ENCODE data around the gene TTLL9.

The TTLL9 gene

DNA sequence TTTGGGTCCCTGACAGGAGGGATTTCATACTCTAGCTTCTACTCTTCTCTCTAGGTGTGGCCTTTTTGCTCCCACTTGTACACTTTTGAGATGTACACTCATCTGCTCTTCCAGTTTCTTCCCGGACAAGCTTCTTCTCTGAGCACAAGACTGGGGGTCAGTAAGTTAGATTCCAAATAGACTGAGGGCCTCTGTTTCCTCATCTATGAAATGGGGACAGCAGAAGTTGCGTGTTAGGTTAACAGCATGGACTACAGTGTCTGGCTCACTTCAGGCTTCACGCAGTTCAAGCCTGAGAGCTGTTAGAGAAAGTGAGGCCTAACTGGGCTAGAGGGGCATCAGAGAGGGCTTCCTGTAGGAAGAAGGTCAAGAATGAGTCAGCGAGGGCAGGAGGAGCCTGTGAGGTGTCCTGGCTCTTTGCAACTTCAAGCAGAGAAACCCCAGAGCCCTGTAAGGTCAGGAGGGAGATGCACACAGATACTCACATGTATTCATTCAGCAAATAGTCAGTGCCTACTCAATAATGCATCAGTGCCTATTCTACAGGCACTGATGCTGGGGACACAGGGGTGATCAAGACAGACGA, 118.1 kb downstream of the TTLL9 start:
- DNase-seq: no peak

DNA sequence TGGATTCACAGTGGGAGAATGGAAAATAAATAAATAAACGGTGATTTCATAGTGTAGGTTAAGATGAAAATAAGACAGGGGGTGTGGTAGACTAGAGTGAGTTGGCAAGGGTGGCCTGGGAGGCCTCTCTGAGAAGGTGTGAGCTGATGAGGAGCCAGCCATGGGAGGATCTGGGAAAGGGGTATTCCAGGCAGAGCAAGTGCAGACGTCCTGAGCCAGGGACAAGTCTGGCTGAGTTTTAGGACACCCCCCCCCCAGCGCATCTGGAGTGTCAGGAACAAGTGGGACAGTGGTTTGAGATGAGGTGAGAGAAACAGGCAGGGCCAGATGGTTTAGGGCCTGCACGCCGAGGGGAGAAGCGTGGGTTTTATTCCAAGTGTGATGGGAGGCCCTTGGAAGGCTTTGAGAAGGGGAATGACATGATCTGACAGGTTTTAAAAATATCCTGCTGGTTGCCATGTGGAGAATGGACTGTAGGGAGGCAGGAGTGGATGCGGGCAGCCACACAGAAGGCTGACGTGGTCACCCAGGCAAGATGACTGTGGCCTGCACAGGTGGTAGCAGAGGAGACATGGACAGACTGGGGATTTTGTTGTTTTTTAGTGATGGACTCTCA, 118.7 kb downstream of the TTLL9 start:
- no peak for DNase-seq

DNA sequence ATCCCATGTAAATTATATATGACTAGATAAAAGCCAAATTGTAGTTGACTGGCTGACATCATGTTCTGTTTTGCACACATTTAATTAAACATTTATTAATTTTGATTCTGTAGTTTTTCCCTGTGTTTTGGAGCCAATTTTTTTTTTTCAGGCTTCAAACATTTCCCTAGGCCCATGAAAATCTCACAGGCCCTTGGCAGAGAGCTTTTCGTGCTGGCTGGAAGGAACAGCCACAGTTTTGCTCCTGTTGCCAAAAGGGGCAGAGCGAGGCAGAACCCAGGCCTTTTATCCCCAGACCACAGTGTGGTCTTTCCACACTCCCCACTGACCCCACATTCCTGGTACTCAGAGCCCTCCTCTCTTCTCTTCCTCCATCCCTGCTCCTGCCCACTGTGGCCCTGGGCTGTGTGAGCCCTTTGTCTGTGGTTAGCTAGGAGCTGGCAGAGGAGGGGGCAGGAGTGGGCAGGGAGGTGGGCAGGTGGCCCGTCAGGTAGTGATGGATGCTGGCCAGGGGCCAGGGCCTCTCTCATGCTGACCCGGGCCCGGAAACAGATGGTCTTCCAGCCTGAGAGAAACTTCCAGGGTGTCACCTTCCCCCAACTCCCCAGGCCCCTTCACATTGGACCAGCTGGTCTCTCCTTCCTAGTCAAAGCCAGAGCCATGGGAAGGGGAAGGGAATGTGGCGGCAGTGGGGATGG, 120.4 kb downstream of the TTLL9 start:
- DNase-seq: no peak

DNA sequence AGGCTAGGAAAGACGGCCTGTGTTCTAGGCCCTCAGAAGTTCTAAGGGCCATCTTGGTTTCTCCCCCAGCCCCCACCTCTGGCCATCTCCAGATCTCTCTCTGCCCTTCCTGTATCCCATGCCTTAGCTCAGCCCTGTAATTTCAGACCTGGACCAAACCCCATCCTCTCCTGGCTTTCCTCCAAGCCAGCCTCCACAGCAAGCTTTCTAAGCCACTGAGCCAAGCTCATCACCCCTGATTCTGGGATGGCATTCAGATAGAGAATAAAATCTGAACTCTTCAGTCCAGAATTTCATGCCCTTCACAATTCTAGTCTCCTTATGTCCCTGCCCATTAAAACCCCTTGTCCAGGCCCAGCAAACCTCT, 120.9 kb downstream of the TTLL9 start:
- no peak for DNase-seq

DNA sequence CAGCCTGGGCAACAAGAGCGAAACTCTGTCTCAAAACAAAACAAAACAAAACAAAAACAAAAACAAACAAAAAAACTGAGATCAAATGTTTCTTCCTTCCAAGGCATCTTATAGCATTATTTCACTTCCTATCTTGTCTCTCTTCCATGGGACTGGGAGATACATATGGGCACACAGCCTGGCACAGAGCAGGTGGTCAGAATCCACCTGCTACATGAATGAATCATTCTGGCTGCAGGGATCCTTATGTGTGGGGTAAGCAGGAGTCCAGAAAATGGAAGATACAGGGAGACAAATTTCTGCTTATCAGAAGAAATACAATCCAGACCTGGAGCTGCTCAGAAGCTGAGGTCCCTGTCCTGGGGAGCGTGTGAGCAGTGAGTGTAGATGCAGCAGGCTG, 121.7 kb downstream of the TTLL9 start:
- DNase-seq: no peak

All from NCI-H774 (cell line).